HG03469 (cell line): ENCODE results near the gene ITPRIPL2.

ENCODE experiments used
- ATAC-seq: cut with Tn5 transposase; IDR thresholded peaks from one replicate; pipeline ENCODE4 v1.9.1; 2021; ENCODE audit warnings: mild to moderate bottlenecking, moderate library complexity, moderate number of reproducible peaks; ENCODE audit not compliant: unreplicated experiment

Gene ITPRIPL2

DNA sequence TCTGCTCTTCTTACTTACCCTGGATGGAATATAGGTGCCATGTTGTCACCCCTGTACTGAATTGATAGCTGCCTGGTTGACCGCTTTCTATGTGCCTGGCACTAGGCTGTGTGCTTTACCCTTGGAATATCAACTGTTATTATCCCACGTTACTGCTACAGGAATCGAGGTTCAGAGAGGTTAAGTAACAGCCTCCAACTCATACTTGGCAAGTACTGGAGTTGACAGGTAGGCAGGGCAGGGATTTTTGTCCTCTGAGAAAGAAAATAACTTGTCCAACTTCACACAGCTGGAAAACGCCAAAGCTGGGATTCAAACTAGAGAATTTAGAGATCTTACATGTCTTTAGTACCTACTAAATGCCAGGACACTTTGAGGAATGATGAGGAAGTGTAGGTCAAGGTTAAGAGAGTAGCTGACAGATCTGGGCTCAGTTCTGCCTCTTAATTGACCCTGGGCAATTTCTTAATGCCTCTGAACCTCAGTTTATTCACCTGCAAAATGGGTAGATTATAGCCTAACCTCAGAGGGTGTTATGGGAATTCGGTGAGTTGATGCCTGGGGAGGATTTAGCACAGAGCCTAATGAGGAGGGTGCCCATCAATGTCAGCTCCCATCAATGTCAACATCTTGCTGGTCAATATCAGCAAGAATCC, 25.8 kb downstream of the ITPRIPL2 start:
- ATAC-seq: no peak

DNA sequence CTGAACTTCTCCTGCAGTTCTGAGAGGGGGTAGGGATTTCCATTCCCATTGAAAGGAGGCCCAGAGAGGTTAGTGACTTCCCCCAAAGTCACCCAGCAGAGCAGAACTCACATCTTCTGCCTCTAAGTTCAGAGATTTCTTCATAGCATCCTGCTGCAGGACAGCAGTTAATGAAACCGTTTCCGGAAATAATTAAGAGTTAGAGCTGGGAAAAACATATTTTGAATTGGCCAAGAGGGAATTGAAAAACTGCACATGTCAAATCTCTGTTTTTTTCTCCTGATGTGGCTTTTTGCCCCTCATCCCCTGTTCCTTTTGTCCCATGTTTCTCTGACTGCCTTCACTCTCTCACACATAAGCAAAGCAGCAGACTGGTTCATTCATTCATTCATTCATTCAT, 26.6 kb downstream of the ITPRIPL2 start:
- ATAC-seq: no peak

DNA sequence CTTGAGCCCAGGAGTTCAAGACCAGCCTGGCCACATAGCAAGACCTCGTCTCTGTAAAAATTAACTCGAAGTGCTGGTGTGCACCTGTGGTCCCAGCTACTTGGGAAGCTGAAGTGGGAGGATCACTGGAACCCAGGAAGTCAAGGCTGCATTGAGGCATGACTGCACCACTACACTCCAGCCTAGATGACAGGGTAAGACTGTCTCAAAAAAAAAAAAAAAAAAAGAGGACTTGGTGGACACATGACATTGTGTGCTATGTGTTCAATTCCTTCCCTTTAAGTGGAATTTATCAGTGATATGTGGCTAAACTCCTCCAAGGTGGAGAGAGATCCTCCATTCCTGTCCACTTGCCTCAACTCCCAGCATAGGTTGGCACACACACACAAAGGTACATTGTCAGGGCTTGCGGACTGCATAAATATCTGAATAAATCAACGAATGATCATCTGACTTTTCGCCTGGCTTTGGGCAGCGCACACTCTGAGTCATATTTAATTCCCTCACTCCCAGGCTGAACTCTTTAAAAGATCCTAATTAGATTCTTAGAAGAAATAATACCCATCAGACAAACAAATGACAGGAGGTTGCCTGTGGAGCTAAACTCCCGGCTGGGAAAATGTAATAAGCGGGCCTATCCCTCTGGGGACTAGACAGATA, 29.3 kb downstream of the ITPRIPL2 start:
- ATAC-seq: no peak

DNA sequence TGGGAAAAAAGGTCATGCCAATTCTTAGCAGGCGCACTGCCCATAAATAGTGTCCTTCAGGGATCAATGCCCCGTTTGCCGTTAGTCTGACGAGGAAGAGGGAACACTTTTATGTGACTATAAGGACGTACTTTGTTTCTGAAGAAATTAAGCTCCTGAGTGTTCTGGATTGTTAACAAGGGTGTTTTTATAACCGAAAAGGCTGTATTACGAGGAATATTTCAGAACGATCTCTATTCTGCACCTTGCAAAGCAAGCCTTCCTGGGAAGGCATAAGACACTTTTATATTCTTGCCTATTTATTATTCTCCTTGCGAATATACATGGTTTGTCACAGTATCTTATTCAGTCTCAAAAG, 29.8 kb downstream of the ITPRIPL2 start:
- ATAC-seq: no peak

DNA sequence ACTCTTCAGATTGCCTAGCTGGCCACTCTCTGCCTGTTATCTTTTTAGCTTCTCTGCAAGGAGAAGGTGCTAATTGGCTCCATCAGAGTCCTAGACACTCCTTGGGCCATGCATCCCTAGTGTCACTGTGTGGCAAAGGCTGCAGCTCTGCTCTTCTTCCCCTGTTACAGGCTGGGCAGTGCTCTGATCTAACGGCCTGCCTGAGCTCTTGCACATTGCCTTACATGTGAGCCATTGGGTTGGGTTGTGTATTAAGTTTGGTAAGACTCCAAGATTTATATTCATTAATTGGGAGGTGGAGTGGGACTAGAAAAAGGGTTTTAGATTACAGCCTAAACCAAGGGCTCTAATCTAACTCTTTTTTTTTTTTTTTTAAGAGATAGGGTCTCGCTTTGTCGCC, 31.2 kb downstream of the ITPRIPL2 start:
- no peak for ATAC-seq

DNA sequence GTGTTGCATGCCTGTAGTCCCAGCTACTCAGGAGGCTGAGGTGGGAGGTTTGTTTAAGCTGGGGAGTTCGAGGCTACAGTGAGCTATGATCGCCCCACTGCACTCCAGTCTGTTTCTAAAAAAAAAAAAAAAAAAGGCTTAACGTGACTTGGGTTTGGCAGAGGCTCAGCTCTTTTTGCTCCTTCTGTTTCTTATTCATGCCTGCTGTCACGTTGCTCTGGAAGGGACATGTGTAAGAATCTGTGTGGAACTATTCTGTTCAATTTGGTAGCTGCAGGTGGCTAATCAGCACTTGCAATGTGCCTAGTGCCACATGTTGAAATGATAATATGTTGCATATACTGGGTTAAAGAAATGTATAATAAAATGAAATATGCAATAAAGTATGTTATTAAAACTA, 33.4 kb downstream of the ITPRIPL2 start:
- ATAC-seq: no peak

DNA sequence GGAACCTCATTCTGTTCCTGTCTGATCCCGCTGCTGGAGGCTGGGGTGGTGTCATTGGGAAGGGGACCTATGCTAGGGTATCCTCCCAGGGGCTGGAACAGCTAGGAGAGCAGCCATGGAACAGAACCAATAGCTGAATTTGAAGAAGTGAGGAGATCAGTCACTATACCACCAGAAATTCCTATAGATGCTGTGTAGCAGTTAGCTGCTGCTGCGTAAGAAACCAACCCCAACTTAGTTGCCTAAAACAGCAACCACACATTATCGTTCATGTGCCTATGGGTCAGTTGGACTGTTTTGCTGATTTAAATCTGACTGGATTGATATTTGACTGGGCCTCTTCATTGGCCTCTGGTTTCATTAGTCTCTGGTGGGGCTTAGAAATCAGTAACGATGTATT, 33.9 kb downstream of the ITPRIPL2 start:
- ATAC-seq: no peak

DNA sequence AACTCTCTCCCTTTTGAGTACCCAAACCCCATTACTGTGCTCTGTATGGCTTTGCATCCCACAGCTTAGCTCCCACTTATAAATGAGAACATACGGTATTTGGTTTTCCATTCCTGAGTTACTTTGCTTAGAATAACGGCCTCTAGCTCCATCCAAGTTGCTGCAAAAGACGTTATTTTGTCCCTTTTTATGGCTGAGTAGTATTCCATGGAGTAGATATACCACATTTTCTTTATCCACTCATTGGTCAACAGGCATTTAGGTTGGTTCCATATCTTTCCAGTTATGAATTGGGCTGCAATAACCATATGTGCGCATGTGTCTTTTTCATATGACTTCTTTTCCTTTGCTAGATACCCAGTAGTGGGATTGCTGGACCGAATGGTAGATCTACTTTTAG, 34.4 kb downstream of the ITPRIPL2 start:
- ATAC-seq: no peak

DNA sequence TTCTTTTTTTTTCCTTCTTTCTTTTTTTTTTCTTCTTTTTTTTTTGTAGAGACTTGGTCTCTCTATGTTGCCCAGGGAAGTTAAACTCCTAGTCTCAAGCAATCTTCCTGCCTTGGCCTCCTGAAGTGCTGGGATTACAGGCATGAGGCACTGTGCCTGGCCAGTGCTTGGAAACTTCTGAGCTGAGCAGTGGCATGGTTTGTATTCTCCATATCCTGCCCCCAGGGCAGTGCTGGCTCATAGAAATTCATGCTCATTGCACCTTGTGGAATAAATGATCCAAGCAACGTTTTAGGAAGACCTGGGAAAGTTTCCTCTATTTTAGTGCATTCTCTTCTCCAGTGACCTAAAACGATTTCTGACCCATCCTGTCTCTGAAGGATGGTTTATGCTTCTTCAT, 37.5 kb downstream of the ITPRIPL2 start:
- ATAC-seq: no peak

DNA sequence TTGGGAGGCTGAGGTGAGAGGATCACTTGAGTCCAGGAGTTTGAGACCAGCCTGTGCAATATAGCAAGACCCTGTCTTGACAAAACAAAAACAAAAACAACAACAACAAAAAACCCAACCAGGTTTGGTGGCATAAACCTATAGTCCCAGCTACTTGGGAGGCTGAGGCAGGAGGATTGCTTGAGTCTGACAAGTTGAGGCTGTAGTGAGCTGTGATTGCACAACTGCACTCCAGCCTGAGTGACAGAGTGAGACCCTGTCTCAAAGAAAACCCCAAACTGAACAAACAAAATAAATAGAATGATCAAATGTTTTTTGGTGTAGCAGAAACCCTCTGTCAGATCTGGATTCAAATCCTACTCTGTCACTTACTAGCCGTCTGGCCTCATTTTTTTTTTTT, 38.3 kb downstream of the ITPRIPL2 start:
- no peak for ATAC-seq

DNA sequence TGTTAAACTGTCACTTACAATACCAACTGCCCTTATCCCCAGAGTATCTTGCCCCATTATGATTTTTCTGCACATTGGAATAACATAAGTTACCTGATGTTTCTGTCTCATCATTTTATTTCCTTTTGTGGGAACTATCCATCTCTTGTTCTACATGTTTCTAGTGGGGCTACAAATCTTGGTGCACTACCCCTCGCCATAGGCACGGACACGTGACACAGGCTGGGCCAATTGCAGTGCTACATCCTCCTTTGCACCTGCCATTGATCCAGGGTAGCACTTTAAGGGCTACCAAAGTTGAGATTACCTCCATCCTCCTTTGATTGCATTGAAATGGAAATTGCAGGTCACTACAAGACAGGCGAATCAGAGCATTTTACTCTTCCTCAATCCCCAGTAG, 40.1 kb downstream of the ITPRIPL2 start:
- no peak for ATAC-seq

DNA sequence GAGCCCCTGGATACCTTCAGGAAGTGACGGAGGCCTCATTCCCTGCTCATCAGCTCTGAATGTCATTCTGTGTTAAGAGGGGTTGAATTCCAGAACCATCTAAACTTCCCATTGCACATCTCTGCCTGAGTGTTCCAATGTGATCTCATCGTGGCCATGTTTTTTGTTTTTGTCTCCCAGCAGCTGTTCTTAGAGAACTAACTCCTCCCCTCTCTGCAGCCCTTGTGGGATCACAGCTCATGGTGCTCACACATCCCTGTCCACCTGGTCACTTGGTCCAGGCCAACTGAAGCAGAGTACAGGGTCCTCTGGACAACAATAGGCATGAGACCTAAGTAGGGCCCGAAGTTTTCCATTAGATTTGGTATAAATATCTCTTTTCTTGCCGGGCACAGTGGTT, 48.3 kb downstream of the ITPRIPL2 start:
- ATAC-seq: no peak

DNA sequence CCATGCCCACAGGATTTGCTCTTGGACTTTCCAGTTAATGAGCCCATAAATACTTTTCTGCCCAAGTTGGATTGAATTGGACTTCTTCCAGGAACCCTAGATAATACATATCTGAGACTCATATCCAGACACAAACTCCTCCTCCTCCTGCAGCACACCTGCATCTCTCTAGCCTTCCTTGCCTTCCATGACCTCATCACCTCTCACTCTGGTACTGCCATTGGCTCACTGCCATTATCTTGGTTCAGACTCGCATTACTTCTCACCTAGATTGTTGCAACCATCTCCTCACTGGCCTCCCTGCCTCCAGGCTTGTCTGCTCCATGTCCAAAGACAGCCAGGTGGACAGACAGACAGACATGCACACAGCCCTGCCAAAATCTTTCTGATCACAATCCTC, 49.5 kb downstream of the ITPRIPL2 start:
- no peak for ATAC-seq

DNA sequence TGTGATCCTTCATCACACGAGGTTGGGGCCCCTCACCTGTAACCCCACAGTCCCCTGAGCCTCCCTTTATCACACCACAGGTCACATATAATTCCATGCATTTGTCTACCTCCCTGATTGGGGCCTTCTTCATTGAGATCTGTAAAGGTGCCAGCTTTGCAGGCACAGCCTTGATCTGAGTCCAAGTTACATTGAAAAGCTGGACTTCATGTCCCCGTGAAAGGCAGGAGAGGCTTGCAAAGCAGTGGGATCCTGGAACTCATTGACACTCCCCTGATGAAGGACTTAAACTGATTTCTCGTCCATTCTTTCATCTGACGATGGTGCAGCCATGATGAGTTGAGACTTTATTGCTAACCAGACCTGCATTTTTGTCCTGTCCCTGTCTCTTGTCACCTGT, 50.5 kb downstream of the ITPRIPL2 start:
- ATAC-seq: no peak

DNA sequence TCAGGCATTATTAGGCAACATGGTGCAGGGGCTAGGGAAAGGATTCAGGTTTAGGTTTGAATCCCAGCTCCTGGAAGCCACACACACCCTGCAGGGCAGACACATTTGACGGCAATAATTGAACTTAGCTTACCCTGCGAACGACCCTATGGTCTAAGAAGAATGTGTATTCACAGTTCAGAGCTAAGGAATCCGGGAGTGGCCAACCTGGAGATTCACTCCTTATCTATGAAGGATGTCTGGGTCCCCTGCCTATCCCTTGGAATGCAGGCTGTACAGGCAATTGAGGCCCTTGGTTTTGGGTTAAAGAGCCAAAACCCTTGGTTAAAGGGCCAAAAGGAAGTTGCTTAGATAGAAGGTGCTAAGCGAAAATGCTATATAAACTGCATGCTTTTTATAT, 51.3 kb downstream of the ITPRIPL2 start:
- ATAC-seq: no peak

DNA sequence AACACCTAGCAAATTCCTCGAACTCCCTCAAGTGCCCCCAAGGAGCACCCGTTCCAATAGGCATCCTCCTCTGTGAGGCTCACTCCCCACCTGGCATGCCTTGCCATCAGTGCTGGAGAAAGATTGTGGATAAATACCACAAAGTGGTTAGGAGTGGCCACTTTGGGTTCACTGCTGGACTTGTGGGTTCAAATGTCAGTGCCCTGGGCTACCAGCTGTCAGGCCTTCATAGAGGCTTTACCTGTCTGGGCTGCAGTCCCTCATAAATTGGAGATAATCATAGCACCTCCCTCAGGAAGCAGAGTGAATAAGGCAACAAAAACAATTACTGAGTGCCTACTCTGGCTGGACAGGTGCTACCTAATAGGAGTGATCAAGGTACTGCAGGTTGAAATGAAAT, 52.7 kb downstream of the ITPRIPL2 start:
- no peak for ATAC-seq

DNA sequence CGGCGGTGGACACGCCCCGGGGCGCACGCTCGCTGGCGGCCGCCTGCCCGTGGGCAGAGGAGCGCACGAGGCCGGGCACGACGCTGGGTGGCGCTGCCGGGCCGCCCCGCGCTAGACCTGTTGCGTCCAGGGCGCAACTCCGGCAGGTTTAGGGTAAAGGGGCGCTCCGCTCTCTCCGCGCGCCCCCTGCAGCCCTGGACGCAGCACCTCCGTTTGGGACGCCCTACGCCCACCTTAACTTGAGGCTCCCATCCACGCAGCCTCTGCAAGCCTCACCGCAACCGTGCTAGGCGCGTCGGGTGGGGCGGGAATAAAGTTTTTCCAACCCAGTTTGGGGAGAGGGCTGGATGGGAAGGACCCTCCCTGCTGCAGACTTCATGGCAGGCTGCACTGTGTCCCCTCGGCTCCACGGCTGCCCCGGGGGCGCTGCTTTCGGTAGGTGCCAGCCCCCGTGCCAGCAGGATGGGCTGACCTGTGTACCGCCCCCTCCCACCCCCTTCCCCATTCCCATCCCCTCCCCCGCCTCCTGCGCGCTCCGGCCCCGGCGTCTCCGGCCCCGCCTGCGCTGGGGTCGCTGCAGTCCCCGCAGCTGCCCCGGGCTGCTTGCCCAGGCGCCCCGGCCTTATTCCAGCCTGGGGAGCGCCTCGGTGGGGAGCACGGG, 54.1 kb downstream of the ITPRIPL2 start, which contains the start of gene SYT17:
Gene SYT17, plus strand, starts transcription at position 531 of the 661 bp plus-strand sequence. CDS start 407 bp downstream, outside the sequence.
- ATAC-seq: no peak

DNA sequence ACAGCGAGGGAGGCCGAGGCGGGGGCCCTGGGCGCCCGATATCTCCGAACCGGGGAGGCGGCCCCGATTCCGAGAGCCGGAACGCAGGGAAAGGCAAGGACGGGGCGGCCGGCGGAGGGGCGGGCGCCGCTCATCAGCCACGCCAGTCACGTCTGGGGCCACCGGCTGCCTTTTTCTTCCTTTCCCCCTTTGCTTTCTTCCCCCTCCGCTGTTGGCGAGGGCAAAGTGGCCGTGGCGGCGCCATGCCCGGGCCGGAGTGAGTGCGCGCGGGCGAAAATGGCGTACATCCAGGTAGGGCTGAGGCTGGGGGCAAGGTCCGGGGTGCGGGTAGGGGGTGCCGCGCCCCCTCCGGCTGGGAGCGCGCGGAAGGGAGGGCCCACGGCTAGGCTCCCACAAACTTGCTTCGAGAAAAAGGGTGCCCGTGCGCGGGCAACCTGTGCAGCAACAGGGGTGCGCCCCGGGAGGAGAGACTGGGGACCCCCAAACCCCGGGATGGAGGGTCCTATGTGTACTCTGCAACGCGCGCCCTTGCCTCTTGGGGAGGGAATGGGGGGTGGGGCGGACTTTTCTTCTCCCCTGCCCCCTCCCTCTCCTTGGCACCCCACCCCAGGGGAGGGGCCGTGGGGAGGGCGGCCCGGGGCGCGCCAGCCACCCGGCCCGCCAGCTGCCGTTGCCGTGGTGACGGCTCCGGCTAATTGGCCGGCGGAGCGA, 54.8 kb downstream of the ITPRIPL2 start:
- ATAC-seq: no peak

DNA sequence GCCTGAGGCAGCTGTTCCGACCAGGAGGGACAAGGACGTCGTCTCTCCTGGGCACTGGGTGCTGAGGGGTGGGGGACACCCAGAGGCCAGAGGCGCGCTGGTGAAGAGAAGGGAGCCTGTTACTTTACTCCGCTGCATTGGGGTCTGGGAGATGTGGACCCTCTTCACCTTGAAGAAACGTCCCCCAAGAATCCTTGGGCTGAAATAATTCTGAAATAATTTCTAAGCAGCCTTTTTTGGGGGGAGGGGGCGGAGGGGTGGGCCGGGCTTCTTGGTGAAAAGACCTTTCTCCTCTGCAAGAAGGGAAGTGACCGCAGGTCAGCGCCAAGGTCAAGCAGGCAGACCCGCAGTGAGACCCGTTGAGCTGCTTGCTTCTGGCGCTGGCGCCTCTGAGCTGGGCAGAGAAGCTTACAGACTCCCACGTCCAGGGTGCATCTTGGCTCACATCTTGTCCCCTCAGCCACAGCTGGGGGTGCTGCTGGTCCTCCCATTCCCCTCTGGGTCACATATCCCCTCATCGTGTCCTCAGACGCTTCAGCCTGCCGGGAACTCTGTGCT, 55.4 kb downstream of the ITPRIPL2 start:
- no peak for ATAC-seq

DNA sequence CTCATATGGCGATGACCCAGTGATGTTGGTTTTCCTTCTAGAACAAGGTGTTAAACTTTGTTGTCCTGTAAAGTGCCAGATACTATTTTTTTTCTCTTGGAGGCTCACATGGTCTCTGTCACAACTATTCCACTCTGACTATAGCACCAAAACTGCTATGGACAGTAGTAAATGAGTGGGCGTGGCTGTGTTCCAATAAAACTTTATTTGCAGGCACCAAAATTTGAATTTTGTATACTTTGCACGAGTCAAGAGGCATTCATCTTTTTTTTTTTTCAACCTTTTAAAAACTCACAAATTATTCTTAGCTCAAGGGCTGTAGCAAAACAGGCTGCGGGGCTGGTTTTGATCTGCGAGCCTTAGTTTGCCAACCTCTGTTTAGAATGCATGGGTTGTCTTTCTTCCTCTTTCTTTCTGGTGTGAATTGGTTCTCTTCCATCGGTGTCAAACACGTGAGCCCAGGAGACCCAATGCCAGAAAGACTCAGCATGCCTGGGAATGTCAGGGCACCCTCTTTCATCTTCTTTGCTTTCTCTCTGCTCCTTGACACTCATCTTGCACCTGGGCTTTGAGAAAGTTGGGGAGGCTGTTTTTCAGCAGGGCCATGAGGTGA, 56.4 kb downstream of the ITPRIPL2 start:
- ATAC-seq: no peak
